ENCODE measurements around the gene SELENOW. TPM values are rescaled to one million over a fixed set of nuclear protein-coding genes. Genes with fewer than 3 reads are reported as not detected.

SELENOW gene
- polyA plus RNA-seq, 1 of the 3 experiments (the other 2 are of a cell fraction), result 335 TPM

DNA sequence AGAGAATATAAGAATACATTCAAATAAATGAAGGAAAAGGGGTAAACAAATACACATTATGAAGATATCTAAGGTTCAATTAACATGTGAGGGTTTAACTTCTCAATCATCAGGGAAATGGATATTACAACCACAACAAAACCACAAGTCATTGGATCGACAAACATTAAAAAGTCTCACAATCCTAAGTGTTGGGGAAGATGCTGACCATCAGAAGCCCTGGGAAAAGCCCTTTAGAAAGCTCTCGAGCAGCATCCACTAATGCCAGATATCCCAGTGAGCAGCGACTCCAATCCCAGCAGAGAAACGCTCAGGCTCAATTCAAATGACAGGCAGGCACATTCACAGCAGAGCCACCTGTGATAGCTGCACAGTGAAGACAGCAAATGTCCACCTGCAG is 22.8 kb downstream of the SELENOW start:
- Histone ChIP-seq H3K36me3 (replicated peaks in 1 of 2; ENCODE audit: control insufficient read depth in 1 of 2, insufficient read depth in 2 of 2, low read length in 1 of 2) (no peaks in the 10 kb centered on the region), H4K20me1 (ENCODE audit: insufficient read depth) (no peaks in the 10 kb centered on the region), H3K79me2 (ENCODE audit: insufficient read depth) (no peaks in the 10 kb centered on the region), H3F3A (replicated peaks; ENCODE audit: insufficient read depth) (no peaks in the 10 kb centered on the region), H3K27me3 (ENCODE audit: insufficient read depth) (peaks cover 8% of the 10 kb centered on the region), H3K9me3 (no peaks in the 10 kb centered on the region), H3K4me3 (ENCODE audit: low read depth in 2 of 2, low read length in 1 of 2) (no peak overlapping the region), H3K9me2 (no peaks in the 10 kb centered on the region), H2AFZ (ENCODE audit: low read depth) (no peak overlapping the region), H3K9ac (no peak overlapping the region), H3K27ac (ENCODE audit: low read depth in 2 of 2, low read length in 1 of 2) (no peak overlapping the region), H3K4me2 (no peak overlapping the region), H3K4me1 (ENCODE audit: control insufficient read depth in 1 of 2, insufficient read depth in 2 of 2, low read depth in 1 of 2, low read length in 1 of 2) (no peaks in the 10 kb centered on the region)
- no peak for DNase-seq
- CTCF ChIA-PET, result no interaction called here
- POLR2A ChIA-PET, result no interaction called here
- 62% methylated on average over 4 of the region's 4 CpGs for WGBS (ENCODE audit: low lambda C conversion rate)
- no peak for TF ChIP-seq MEF2A (IDR thresholded peaks at IDR 0.05; ENCODE audit: borderline replicate concordance, low read depth)
- TF ChIP-seq RXRA (IDR thresholded peaks at IDR 0.05; ENCODE audit: borderline replicate concordance, low read depth), result no peak
- TF ChIP-seq NFIC (IDR thresholded peaks at IDR 0.05; ENCODE audit: borderline replicate concordance), result no peak
- TF ChIP-seq MXI1 (IDR thresholded peaks at IDR 0.05; ENCODE audit: low read depth, low read length), result no peak
- TF ChIP-seq, protein P1, sequence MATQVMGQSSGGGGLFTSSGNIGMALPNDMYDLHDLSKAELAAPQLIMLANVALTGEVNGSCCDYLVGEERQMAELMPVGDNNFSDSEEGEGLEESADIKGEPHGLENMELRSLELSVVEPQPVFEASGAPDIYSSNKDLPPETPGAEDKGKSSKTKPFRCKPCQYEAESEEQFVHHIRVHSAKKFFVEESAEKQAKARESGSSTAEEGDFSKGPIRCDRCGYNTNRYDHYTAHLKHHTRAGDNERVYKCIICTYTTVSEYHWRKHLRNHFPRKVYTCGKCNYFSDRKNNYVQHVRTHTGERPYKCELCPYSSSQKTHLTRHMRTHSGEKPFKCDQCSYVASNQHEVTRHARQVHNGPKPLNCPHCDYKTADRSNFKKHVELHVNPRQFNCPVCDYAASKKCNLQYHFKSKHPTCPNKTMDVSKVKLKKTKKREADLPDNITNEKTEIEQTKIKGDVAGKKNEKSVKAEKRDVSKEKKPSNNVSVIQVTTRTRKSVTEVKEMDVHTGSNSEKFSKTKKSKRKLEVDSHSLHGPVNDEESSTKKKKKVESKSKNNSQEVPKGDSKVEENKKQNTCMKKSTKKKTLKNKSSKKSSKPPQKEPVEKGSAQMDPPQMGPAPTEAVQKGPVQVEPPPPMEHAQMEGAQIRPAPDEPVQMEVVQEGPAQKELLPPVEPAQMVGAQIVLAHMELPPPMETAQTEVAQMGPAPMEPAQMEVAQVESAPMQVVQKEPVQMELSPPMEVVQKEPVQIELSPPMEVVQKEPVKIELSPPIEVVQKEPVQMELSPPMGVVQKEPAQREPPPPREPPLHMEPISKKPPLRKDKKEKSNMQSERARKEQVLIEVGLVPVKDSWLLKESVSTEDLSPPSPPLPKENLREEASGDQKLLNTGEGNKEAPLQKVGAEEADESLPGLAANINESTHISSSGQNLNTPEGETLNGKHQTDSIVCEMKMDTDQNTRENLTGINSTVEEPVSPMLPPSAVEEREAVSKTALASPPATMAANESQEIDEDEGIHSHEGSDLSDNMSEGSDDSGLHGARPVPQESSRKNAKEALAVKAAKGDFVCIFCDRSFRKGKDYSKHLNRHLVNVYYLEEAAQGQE (IDR thresholded peaks at IDR 0.05; ENCODE audit: low read depth, low read length), result no peak
- no peak for TF ChIP-seq YY1 (IDR thresholded peaks at IDR 0.05; ENCODE audit: low read depth)
- TF ChIP-seq TCF12 (IDR thresholded peaks at IDR 0.05), result no peak
- no peak for TF ChIP-seq GABPA (IDR thresholded peaks at IDR 0.05; ENCODE audit: low read depth)
- no peak for TF ChIP-seq JUND (IDR thresholded peaks at IDR 0.05)
- no peak for TF ChIP-seq GATA2 (CRISPR knock-in tag; IDR thresholded peaks at IDR 0.05)

DNA sequence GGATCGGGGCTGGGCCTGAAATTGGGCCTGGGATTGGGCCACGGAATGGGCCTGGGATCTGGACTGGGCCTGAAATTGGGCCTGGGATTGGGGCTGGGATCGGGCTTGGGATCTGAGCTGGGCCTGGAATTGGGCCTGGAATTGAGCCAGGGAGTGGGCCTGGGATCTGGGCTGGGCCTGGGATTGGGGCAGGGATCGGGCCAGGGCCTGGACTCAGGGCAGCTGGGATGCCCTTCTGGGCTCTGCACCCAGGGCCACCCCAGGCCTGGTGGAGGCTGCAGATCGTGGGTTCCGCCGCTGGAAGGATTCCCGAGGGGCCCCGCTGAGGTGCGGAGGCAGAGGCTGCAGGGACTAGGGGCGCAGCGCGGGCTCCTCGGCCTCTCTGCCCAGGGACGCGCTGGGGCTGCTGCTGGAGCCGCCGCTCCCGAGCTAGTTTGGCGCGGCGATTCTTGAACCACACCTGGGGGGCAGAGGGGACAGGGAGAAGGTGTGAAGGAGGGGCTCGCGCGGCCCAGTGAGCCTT is 24.1 kb downstream of the SELENOW start:
- TF ChIP-seq SIN3A (IDR thresholded peaks at IDR 0.05; ENCODE audit: borderline replicate concordance, low read depth, low read length) (no peak), EP300 (IDR thresholded peaks at IDR 0.05; ENCODE audit: borderline replicate concordance in 1 of 2, low read depth in 1 of 2, low read length in 1 of 2) (no peak), TAF1 (IDR thresholded peaks at IDR 0.05; ENCODE audit: borderline replicate concordance, low read depth, low read length) (no peak), RAD21 (IDR thresholded peaks at IDR 0.05; ENCODE audit: low read length) (no peak), SMC3 (IDR thresholded peaks at IDR 0.05; ENCODE audit: low read depth, low read length) (no peak), FOSL2 (IDR thresholded peaks at IDR 0.05; ENCODE audit: borderline replicate concordance, low read depth) (no peak), RCOR1 (IDR thresholded peaks at IDR 0.05; ENCODE audit: low read length) (no peak), FOXM1 (IDR thresholded peaks at IDR 0.05; ENCODE audit: low read depth) (no peak), RFX5 (IDR thresholded peaks at IDR 0.05; ENCODE audit: low read length) (no peak), EZH2phosphoT487 (IDR thresholded peaks at IDR 0.05; ENCODE audit: borderline replicate concordance, low read depth) (no peak)
- TF ChIP-seq, protein P2, sequence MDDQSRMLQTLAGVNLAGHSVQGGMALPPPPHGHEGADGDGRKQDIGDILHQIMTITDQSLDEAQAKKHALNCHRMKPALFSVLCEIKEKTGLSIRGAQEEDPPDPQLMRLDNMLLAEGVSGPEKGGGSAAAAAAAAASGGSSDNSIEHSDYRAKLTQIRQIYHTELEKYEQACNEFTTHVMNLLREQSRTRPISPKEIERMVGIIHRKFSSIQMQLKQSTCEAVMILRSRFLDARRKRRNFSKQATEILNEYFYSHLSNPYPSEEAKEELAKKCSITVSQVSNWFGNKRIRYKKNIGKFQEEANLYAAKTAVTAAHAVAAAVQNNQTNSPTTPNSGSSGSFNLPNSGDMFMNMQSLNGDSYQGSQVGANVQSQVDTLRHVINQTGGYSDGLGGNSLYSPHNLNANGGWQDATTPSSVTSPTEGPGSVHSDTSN (IDR thresholded peaks at IDR 0.05), result no peak
- TF ChIP-seq, protein P1 (IDR thresholded peaks at IDR 0.05; ENCODE audit: low read depth, low read length), result no peak
- Histone ChIP-seq H3K27ac (ENCODE audit: low read depth in 2 of 2, low read length in 1 of 2) (no peak overlapping the region), H3K27me3 (ENCODE audit: insufficient read depth) (peaks cover 13% of the 10 kb centered on the region), H2AFZ (ENCODE audit: low read depth) (no peak overlapping the region), H3K4me3 (ENCODE audit: low read depth in 2 of 2, low read length in 1 of 2) (no peak overlapping the region), H3K4me2 (no peak overlapping the region), H4K20me1 (ENCODE audit: insufficient read depth) (no peaks in the 10 kb centered on the region), H3F3A (replicated peaks; ENCODE audit: insufficient read depth) (no peaks in the 10 kb centered on the region), H3K79me2 (ENCODE audit: insufficient read depth) (no peaks in the 10 kb centered on the region), H3K9me2 (no peaks in the 10 kb centered on the region), H3K9ac (no peak overlapping the region), H3K36me3 (replicated peaks in 1 of 2; ENCODE audit: control insufficient read depth in 1 of 2, insufficient read depth in 2 of 2, low read length in 1 of 2) (no peaks in the 10 kb centered on the region), H3K4me1 (ENCODE audit: control insufficient read depth in 1 of 2, insufficient read depth in 2 of 2, low read depth in 1 of 2, low read length in 1 of 2) (no peaks in the 10 kb centered on the region), H3K9me3 (no peaks in the 10 kb centered on the region)
- WGBS (ENCODE audit: low lambda C conversion rate), result 98% methylated on average over 12 of the region's 25 CpGs
- CTCF ChIA-PET, result no interaction called here
- no peak for DNase-seq
- POLR2A ChIA-PET, result no interaction called here
